HepG2 (cell line): ENCODE data around the gene KRTCAP2.

ENCODE experiments used
- ARNT2 ChIP-seq: sonication (generic); formaldehyde crosslinking; IDR thresholded peaks from 2 replicates; pipeline ENCODE4 v1.8.0; 2022; ENCODE audit warnings: mild to moderate bottlenecking, low read depth, missing genetic modification reagents, moderate library complexity
- NFRKB ChIP-seq: fragments of 450-650 bp; IDR thresholded peaks from 2 replicates; pipeline ENCODE4 v1.6.1; 2017
- RBFOX2 ChIP-seq: fragments of 200-400 bp; formaldehyde crosslinking; IDR thresholded peaks from 2 replicates; pipeline ENCODE4 v1.6.1; 2017; ENCODE audit warnings: low read depth, mild to moderate bottlenecking, low read length
- SMC3 ChIP-seq: IDR thresholded peaks from 2 replicates; pipeline ENCODE4 v1.6.1; 2011; ENCODE audit warnings: low read length, improper control_type of control experiment
- SP1 ChIP-seq, 2 experiments: fragments of 450-650 bp in 1 of 2; sonication (generic) in 1 of 2; formaldehyde crosslinking in 1 of 2; IDR thresholded peaks; 2 replicates each; pipeline versions ENCODE4 v1.4.0 to v1.6.1; 2016 to 2020; ENCODE audit warnings: missing genetic modification reagents in 1 of 2
- ZNF782 ChIP-seq: sonication (generic); formaldehyde crosslinking; IDR thresholded peaks from 2 replicates; pipeline ENCODE4 v1.4.0; 2020; ENCODE audit warnings: missing genetic modification reagents, mild to moderate bottlenecking, borderline replicate concordance
- TF ChIP-seq, protein P1 (sequence below): IDR thresholded peaks from 2 replicates; pipeline ENCODE4 v1.6.1; 2018; ENCODE audit warnings: missing genetic modification reagents

- TF ChIP-seq RBFOX2 (no peak), NFRKB (no peak), SP1 (IDR thresholded peaks at IDR 0.05) (no peak), SP1 (CRISPR knock-in tag; IDR thresholded peaks at IDR 0.05) (no peak), ZNF782 (CRISPR knock-in tag) (no peak), ARNT2 (CRISPR knock-in tag) (no peak), SMC3 (no peak)
- TF ChIP-seq, protein P1, sequence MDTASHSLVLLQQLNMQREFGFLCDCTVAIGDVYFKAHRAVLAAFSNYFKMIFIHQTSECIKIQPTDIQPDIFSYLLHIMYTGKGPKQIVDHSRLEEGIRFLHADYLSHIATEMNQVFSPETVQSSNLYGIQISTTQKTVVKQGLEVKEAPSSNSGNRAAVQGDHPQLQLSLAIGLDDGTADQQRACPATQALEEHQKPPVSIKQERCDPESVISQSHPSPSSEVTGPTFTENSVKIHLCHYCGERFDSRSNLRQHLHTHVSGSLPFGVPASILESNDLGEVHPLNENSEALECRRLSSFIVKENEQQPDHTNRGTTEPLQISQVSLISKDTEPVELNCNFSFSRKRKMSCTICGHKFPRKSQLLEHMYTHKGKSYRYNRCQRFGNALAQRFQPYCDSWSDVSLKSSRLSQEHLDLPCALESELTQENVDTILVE (CRISPR knock-in tag), result no peak
Observed at GRCh38 chr1:155199792-155200191, 26.7 kb upstream of the KRTCAP2 start.
